GM23338 (cell line): ENCODE measurements around the gene VPS26C.

Experiments
- CREB1 ChIP-seq: fragments of 250-450 bp; sonication (Bioruptor Pico); IDR thresholded peaks from 2 replicates; pipeline ENCODE4 v1.5.0; 2020; ENCODE audit warnings: low read depth, mild to moderate bottlenecking, moderate library complexity
- EZH2 ChIP-seq: fragments of 200-600 bp; sonication (generic); IDR thresholded peaks from one replicate; pipeline ENCODE4 v1.8.0; 2017; ENCODE audit warnings: antibody characterized with exemption, mild to moderate bottlenecking, low read depth; ENCODE audit not compliant: unreplicated experiment
- EZH2phosphoT487 ChIP-seq: fragments of 200-600 bp; sonication (generic); IDR thresholded peaks from one replicate; pipeline ENCODE4 v1.8.1; 2018; ENCODE audit warnings: antibody characterized with exemption; ENCODE audit not compliant: unreplicated experiment
- JUNB ChIP-seq: IDR thresholded peaks from one replicate; pipeline ENCODE4 v1.6.1; 2016; ENCODE audit warnings: antibody characterized with exemption; ENCODE audit not compliant: unreplicated experiment
- NANOG ChIP-seq: IDR thresholded peaks from 2 replicates; pipeline ENCODE4 v1.6.1; 2016; ENCODE audit warnings: antibody characterized with exemption, borderline replicate concordance
- POLR2AphosphoS5 ChIP-seq: IDR thresholded peaks from 2 replicates; pipeline ENCODE4 v1.6.1; 2016; ENCODE audit warnings: antibody characterized with exemption, low read depth
- STAT1 ChIP-seq: IDR thresholded peaks from one replicate; pipeline ENCODE4 v1.6.1; 2016; ENCODE audit warnings: antibody characterized with exemption; ENCODE audit not compliant: unreplicated experiment
- ZNF331 ChIP-seq: fragments of 250-450 bp; sonication (Bioruptor Pico); IDR thresholded peaks from 2 replicates; pipeline ENCODE4 v1.5.0; 2020; ENCODE audit warnings: low read depth, mild to moderate bottlenecking, moderate library complexity
- TF ChIP-seq, protein P1 (sequence below), 2 experiments: fragments of 200-600 bp in 1 of 2; sonication (generic) in 1 of 2; conservative IDR thresholded peaks; 2 replicates each; pipeline versions ENCODE4 v1.5.1 to v1.6.1; 2016 to 2017; ENCODE audit warnings: antibody characterized with exemption in 2 of 2, low read depth in 2 of 2, mild to moderate bottlenecking in 2 of 2, moderate library complexity in 1 of 2
- TF ChIP-seq, protein P2 (sequence below): IDR thresholded peaks from 2 replicates; pipeline ENCODE4 v1.6.1; 2016; ENCODE audit warnings: antibody characterized with exemption
- TF ChIP-seq, protein P3 (sequence below): IDR thresholded peaks from one replicate; pipeline ENCODE4 v1.6.1; 2018; ENCODE audit warnings: antibody characterized with exemption; ENCODE audit not compliant: unreplicated experiment

DNA sequence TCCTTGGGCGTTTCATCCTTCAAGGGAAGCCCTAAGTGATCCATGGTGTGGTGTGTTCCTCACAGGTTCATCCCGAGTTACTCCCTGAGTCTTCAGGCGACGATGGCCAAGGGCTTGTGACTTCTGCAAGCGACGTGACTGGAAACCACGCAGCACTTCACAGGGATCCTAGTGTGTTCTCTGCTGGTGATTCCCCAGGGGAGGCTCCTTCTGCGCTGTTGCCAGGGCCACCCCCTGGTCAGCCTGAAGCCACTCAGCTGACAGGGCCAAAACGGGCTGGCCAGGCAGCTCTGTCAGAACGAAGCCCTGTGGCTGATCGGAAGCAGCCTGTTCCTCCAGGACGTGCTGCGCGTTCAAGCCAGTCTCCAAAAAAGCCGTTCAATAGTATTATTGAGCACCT lies 71.5 kb downstream of the VPS26C start:
- TF ChIP-seq EZH2 (no peak), EZH2phosphoT487 (no peak), POLR2AphosphoS5 (no peak), NANOG (no peak), STAT1 (no peak), JUNB (no peak), CREB1 (CRISPR knock-in tag) (no peak), ZNF331 (CRISPR knock-in tag) (no peak)
- TF ChIP-seq, protein P1, sequence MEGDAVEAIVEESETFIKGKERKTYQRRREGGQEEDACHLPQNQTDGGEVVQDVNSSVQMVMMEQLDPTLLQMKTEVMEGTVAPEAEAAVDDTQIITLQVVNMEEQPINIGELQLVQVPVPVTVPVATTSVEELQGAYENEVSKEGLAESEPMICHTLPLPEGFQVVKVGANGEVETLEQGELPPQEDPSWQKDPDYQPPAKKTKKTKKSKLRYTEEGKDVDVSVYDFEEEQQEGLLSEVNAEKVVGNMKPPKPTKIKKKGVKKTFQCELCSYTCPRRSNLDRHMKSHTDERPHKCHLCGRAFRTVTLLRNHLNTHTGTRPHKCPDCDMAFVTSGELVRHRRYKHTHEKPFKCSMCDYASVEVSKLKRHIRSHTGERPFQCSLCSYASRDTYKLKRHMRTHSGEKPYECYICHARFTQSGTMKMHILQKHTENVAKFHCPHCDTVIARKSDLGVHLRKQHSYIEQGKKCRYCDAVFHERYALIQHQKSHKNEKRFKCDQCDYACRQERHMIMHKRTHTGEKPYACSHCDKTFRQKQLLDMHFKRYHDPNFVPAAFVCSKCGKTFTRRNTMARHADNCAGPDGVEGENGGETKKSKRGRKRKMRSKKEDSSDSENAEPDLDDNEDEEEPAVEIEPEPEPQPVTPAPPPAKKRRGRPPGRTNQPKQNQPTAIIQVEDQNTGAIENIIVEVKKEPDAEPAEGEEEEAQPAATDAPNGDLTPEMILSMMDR (conservative IDR thresholded peaks at IDR 0.05; ENCODE audit: low read depth in 2 of 2): no peak
- TF ChIP-seq, protein P2, sequence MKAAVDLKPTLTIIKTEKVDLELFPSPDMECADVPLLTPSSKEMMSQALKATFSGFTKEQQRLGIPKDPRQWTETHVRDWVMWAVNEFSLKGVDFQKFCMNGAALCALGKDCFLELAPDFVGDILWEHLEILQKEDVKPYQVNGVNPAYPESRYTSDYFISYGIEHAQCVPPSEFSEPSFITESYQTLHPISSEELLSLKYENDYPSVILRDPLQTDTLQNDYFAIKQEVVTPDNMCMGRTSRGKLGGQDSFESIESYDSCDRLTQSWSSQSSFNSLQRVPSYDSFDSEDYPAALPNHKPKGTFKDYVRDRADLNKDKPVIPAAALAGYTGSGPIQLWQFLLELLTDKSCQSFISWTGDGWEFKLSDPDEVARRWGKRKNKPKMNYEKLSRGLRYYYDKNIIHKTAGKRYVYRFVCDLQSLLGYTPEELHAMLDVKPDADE: no peak
- TF ChIP-seq, protein P3, sequence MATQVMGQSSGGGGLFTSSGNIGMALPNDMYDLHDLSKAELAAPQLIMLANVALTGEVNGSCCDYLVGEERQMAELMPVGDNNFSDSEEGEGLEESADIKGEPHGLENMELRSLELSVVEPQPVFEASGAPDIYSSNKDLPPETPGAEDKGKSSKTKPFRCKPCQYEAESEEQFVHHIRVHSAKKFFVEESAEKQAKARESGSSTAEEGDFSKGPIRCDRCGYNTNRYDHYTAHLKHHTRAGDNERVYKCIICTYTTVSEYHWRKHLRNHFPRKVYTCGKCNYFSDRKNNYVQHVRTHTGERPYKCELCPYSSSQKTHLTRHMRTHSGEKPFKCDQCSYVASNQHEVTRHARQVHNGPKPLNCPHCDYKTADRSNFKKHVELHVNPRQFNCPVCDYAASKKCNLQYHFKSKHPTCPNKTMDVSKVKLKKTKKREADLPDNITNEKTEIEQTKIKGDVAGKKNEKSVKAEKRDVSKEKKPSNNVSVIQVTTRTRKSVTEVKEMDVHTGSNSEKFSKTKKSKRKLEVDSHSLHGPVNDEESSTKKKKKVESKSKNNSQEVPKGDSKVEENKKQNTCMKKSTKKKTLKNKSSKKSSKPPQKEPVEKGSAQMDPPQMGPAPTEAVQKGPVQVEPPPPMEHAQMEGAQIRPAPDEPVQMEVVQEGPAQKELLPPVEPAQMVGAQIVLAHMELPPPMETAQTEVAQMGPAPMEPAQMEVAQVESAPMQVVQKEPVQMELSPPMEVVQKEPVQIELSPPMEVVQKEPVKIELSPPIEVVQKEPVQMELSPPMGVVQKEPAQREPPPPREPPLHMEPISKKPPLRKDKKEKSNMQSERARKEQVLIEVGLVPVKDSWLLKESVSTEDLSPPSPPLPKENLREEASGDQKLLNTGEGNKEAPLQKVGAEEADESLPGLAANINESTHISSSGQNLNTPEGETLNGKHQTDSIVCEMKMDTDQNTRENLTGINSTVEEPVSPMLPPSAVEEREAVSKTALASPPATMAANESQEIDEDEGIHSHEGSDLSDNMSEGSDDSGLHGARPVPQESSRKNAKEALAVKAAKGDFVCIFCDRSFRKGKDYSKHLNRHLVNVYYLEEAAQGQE: no peak
